Hepatocyte (in vitro differentiated cells): ENCODE data around the gene GMPR. TPM values are rescaled to one million over a fixed set of nuclear protein-coding genes. Genes with fewer than 3 reads are reported as not detected.

Experiments
- DNase-seq: peaks from one replicate; pipeline ENCODE4 v3.0.0-alpha.2; 2016; ENCODE audit warnings: low spot score
- H2AFZ ChIP-seq: fragments of 200-600 bp; sonication (generic); 2 replicates; pipeline ENCODE4 v1.6.0; 2016; ENCODE audit warnings: antibody characterized with exemption, mild to moderate bottlenecking
- H3K27ac ChIP-seq: fragments of 200-600 bp; sonication (generic); 2 replicates; pipeline ENCODE4 v1.5.1; 2016; ENCODE audit warnings: mild to moderate bottlenecking
- H3K27me3 ChIP-seq: fragments of 200-600 bp; sonication (generic); 2 replicates; pipeline ENCODE4 v1.6.1; 2016
- H3K36me3 ChIP-seq: fragments of 200-600 bp; sonication (generic); replicated peaks from 2 replicates; pipeline ENCODE4 v1.5.1; 2016; ENCODE audit warnings: low read depth; ENCODE audit not compliant: insufficient read depth
- H3K4me1 ChIP-seq: fragments of 200-600 bp; sonication (generic); 2 replicates; pipeline ENCODE4 v1.5.1; 2016; ENCODE audit warnings: mild to moderate bottlenecking, moderate library complexity; ENCODE audit not compliant: insufficient read depth
- H3K4me2 ChIP-seq: fragments of 200-600 bp; sonication (generic); 2 replicates; pipeline ENCODE4 v1.6.0; 2016
- H3K4me3 ChIP-seq: fragments of 200-600 bp; sonication (generic); 2 replicates; pipeline ENCODE4 v1.5.1; 2016; ENCODE audit warnings: mild to moderate bottlenecking
- H3K79me2 ChIP-seq: fragments of 200-600 bp; sonication (generic); 2 replicates; pipeline ENCODE4 v1.6.0; 2017; ENCODE audit warnings: mild to moderate bottlenecking
- H3K9me2 ChIP-seq: fragments of 200-600 bp; sonication (generic); replicated peaks from 2 replicates; pipeline ENCODE4 v1.6.0; 2017; ENCODE audit warnings: mild to moderate bottlenecking; ENCODE audit not compliant: insufficient read depth
- H3K9me3 ChIP-seq: fragments of 200-600 bp; sonication (generic); 2 replicates; pipeline ENCODE4 v1.5.1; 2016; ENCODE audit warnings: low read depth, mild to moderate bottlenecking
- H4K20me1 ChIP-seq: fragments of 200-600 bp; sonication (generic); 2 replicates; pipeline ENCODE4 v1.6.0; 2016; ENCODE audit warnings: mild to moderate bottlenecking; ENCODE audit not compliant: insufficient read depth, poor library complexity, severe bottlenecking
- CTCF ChIP-seq: fragments of 200-600 bp; sonication (generic); IDR thresholded peaks from 2 replicates; pipeline ENCODE4 v1.5.1; 2016; ENCODE audit warnings: antibody characterized with exemption, mild to moderate bottlenecking; ENCODE audit not compliant: poor library complexity
- EZH2 ChIP-seq: fragments of 200-600 bp; sonication (generic); IDR thresholded peaks from 2 replicates; pipeline ENCODE4 v1.6.1; 2016; ENCODE audit warnings: antibody characterized with exemption, mild to moderate bottlenecking, borderline replicate concordance
- EZH2phosphoT487 ChIP-seq: fragments of 200-600 bp; sonication (generic); IDR thresholded peaks from one replicate; pipeline ENCODE4 v1.6.1; 2018; ENCODE audit warnings: antibody characterized with exemption, mild to moderate bottlenecking, low read depth, moderate library complexity; ENCODE audit not compliant: unreplicated experiment, severe bottlenecking
- WGBS: methylation state at CpG from one replicate; pipeline ENCODE4 v1.1.6; 2016; ENCODE audit warnings: low lambda C conversion rate; ENCODE audit errors: missing lambda C conversion rate; 5-methylcytosine and 5-hydroxymethylcytosine counted together
- polyA plus RNA-seq: library from polyadenylated mRNA; unstranded; fragments of >200 nt; fragmentation: Nextera tagmentation; extraction: Ambion mirVana; gene quantifications from 2 replicates; pipeline ENCODE4 v1.2.1, GENCODE V29; 2016
- total RNA-seq: library from RNA; depleted of rRNA; stranded (reverse); fragments of >200 nt; gene quantifications from 2 replicates; pipeline ENCODE4 v1.2.3, GENCODE V29; 2014

Gene GMPR
- total and polyA plus RNA-seq, 2 experiments from 2014 or later: 6.1 to 16.5 TPM

- Histone ChIP-seq H3K4me1 (no peaks in the 10 kb centered on the region), H4K20me1 (no peaks in the 10 kb centered on the region), H3K4me2 (no peak overlapping the region), H3K27me3 (no peaks in the 10 kb centered on the region), H3K27ac (no peak overlapping the region), H3K36me3 (no peaks in the 10 kb centered on the region), H3K9me2 (no peaks in the 10 kb centered on the region), H3K79me2 (no peaks in the 10 kb centered on the region), H3K4me3 (no peak overlapping the region), H2AFZ (no peak overlapping the region), H3K9me3 (no peaks in the 10 kb centered on the region)
- no peak for TF ChIP-seq EZH2phosphoT487
- TF ChIP-seq CTCF: no peak
- TF ChIP-seq EZH2: no peak
- 86% methylated on average over 9 of the region's 9 CpGs for WGBS
- DNase-seq: no peak
Measured at GRCh38 chr6:16313732-16314131, 75.3 kb downstream of the GMPR start.

GRCh38 chr6:16314296-16314695, 75.9 kb downstream of the GMPR start:
- peaks cover under 1% of the 10 kb centered on the region for H3K4me1 ChIP-seq
- no peak overlapping the region for H3K4me3 ChIP-seq
- no peaks in the 10 kb centered on the region for H3K36me3 ChIP-seq
- H3K27ac ChIP-seq: no peak overlapping the region
- DNase-seq: no peak
- no peaks in the 10 kb centered on the region for H3K79me2 ChIP-seq
- H3K9me3 ChIP-seq: no peaks in the 10 kb centered on the region
- no peaks in the 10 kb centered on the region for H3K27me3 ChIP-seq
- no peak overlapping the region for H2AFZ ChIP-seq
- no peaks in the 10 kb centered on the region for H4K20me1 ChIP-seq
- H3K4me2 ChIP-seq: no peak overlapping the region
- TF ChIP-seq EZH2phosphoT487 (no peak), CTCF (no peak), EZH2 (no peak)
- WGBS: 78% methylated on average over 4 of the region's 4 CpGs
- H3K9me2 ChIP-seq: no peaks in the 10 kb centered on the region

- 60% methylated on average over 7 of the region's 7 CpGs for WGBS
- Histone ChIP-seq H3K9me2 (no peaks in the 10 kb centered on the region), H3K4me1 (peaks cover 16% of the 10 kb centered on the region), H3K27ac (no peak overlapping the region), H3K36me3 (no peaks in the 10 kb centered on the region), H3K4me2 (no peak overlapping the region), H3K27me3 (no peaks in the 10 kb centered on the region), H2AFZ (no peak overlapping the region), H3K79me2 (no peaks in the 10 kb centered on the region), H3K4me3 (no peak overlapping the region), H4K20me1 (no peaks in the 10 kb centered on the region), H3K9me3 (no peaks in the 10 kb centered on the region)
- TF ChIP-seq EZH2phosphoT487: no peak
- peak; percentile 62 for TF ChIP-seq CTCF
- peak; percentile 58 for DNase-seq
Measured at GRCh38 chr6:16316741-16317251, 78.4 kb downstream of the GMPR start.

- DNase-seq: no peak
- WGBS: 74% methylated on average over 6 of the region's 6 CpGs
- TF ChIP-seq CTCF: no peak
- no peak for TF ChIP-seq EZH2
- TF ChIP-seq EZH2phosphoT487: no peak
- Histone ChIP-seq H3K36me3 (no peaks in the 10 kb centered on the region), H3K9me3 (no peaks in the 10 kb centered on the region), H4K20me1 (peaks cover 2% of the 10 kb centered on the region), H3K4me3 (no peak overlapping the region), H3K27me3 (no peaks in the 10 kb centered on the region), H3K79me2 (no peaks in the 10 kb centered on the region), H3K27ac (no peak overlapping the region), H3K4me2 (no peak overlapping the region), H3K4me1 (peaks cover 19% of the 10 kb centered on the region), H3K9me2 (no peaks in the 10 kb centered on the region), H2AFZ (no peak overlapping the region)
Measured at GRCh38 chr6:16318538-16318937, 80.2 kb downstream of the GMPR start.
